Measurements from ENCODE around the gene HBS1L.

DNA sequence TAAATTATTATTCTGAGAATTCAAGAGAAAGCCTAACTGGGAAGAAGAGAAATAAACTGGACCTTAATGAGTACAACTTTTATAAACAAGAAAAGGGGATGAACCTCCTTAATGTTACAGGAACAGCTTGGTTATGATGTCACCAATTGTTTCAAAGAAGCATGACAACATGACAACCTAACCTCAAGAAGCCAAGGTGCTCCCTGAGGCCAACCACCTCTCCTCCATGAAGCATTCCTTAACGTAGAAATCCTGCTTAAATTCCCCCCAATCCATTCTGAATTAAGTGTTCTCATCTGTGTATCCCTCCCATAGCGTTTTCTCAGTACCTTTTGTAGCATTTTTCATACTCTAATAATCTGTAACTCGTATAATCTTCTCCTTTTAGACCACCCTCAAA is 1.7 kb downstream of the HBS1L start:
- TF ChIP-seq POLR2AphosphoS5 (IDR thresholded peaks at IDR 0.05; ENCODE audit: low read depth, low read length): no peak
- TF ChIP-seq POLR2A (IDR thresholded peaks at IDR 0.05; ENCODE audit: low read depth, low read length): no peak
- no peak for TF ChIP-seq TAF1 (IDR thresholded peaks at IDR 0.05; ENCODE audit: low read depth, low read length)
- TF ChIP-seq SPI1 (IDR thresholded peaks at IDR 0.05; ENCODE audit: low read depth, low read length): no peak
- no peak for TF ChIP-seq PAX5 (IDR thresholded peaks at IDR 0.05; ENCODE audit: insufficient read depth, low read length, severe bottlenecking)
- no peak for TF ChIP-seq POU2F2 (IDR thresholded peaks at IDR 0.05; ENCODE audit: low read depth, low read length)
